Measurements from ENCODE around the gene SNU13. TPM values are rescaled to one million over a fixed set of nuclear protein-coding genes. Genes with fewer than 3 reads are reported as not detected.

SNU13 gene
- total and polyA plus RNA-seq, 2 donors (not counting 1 experiment from before 2014, with no cell fraction given), result 61.6 to 164 TPM

GRCh38 chr22:41661713-41662112 is 27.0 kb downstream of the SNU13 start:
- no peak for DNase-seq (ENCODE audit: low read depth in 2 of 2)
- Histone ChIP-seq H3K9me3 (ENCODE audit: control insufficient read depth, insufficient read depth, low read depth, low read length) (no peaks in the 10 kb centered on the region), H3K4me2 (ENCODE audit: extremely low read depth, insufficient read depth, low read length) (no peak overlapping the region), H3K27me3 (ENCODE audit: control insufficient read depth, insufficient read depth, low read length) (no peaks in the 10 kb centered on the region), H3K4me1 (ENCODE audit: control insufficient read depth, extremely low read depth, insufficient read depth, low read length) (peaks cover under 1% of the 10 kb centered on the region), H2AFZ (ENCODE audit: low read length) (no peak overlapping the region), H3K9ac (ENCODE audit: insufficient read depth, low read length) (no peak overlapping the region), H3K79me2 (ENCODE audit: control insufficient read depth, insufficient read depth, low read length) (no peaks in the 10 kb centered on the region), H3K4me3 (replicated peaks in 1 of 4; ENCODE audit: control extremely low read depth in 1 of 4, insufficient read depth in 1 of 4, low read depth in 3 of 4, low read length in 4 of 4) (no peak overlapping the region), H3K36me3 (ENCODE audit: control insufficient read depth, insufficient read depth, low read length) (peaks cover 26% of the 10 kb centered on the region), H4K20me1 (ENCODE audit: control insufficient read depth, extremely low read depth, insufficient read depth, low read length) (no peaks in the 10 kb centered on the region), H3K27ac (ENCODE audit: insufficient read depth, low read length) (no peak overlapping the region)
- TF ChIP-seq CTCF (conservative IDR thresholded peaks at IDR 0.05 in 1 of 2, IDR thresholded peaks at IDR 0.05 in 1 of 2; ENCODE audit: low read depth in 1 of 2, low read length in 2 of 2) (no peak), EZH2 (IDR thresholded peaks at IDR 0.05; ENCODE audit: low read length, missing control alignments) (no peak)

GRCh38 chr22:41661088-41661487 is 27.6 kb downstream of the SNU13 start:
- Histone ChIP-seq H3K4me2 (ENCODE audit: extremely low read depth, insufficient read depth, low read length) (no peak overlapping the region), H2AFZ (ENCODE audit: low read length) (no peak overlapping the region), H4K20me1 (ENCODE audit: control insufficient read depth, extremely low read depth, insufficient read depth, low read length) (no peaks in the 10 kb centered on the region), H3K4me1 (ENCODE audit: control insufficient read depth, extremely low read depth, insufficient read depth, low read length) (no peaks in the 10 kb centered on the region), H3K36me3 (ENCODE audit: control insufficient read depth, insufficient read depth, low read length) (peaks cover 26% of the 10 kb centered on the region), H3K79me2 (ENCODE audit: control insufficient read depth, insufficient read depth, low read length) (no peaks in the 10 kb centered on the region), H3K27me3 (ENCODE audit: control insufficient read depth, insufficient read depth, low read length) (no peaks in the 10 kb centered on the region), H3K27ac (ENCODE audit: insufficient read depth, low read length) (no peak overlapping the region), H3K9ac (ENCODE audit: insufficient read depth, low read length) (no peak overlapping the region), H3K4me3 (replicated peaks in 1 of 4; ENCODE audit: control extremely low read depth in 1 of 4, insufficient read depth in 1 of 4, low read depth in 3 of 4, low read length in 4 of 4) (no peak overlapping the region), H3K9me3 (ENCODE audit: control insufficient read depth, insufficient read depth, low read depth, low read length) (no peaks in the 10 kb centered on the region)
- DNase-seq (ENCODE audit: low read depth in 2 of 2), result no peak
- TF ChIP-seq EZH2 (IDR thresholded peaks at IDR 0.05; ENCODE audit: low read length, missing control alignments), result no peak
- no peak for TF ChIP-seq CTCF (conservative IDR thresholded peaks at IDR 0.05 in 1 of 2, IDR thresholded peaks at IDR 0.05 in 1 of 2; ENCODE audit: low read depth in 1 of 2, low read length in 2 of 2)

- DNase-seq (ENCODE audit: low read depth in 2 of 2), result no peak
- Histone ChIP-seq H3K36me3 (ENCODE audit: control insufficient read depth, insufficient read depth, low read length) (peaks cover 26% of the 10 kb centered on the region), H2AFZ (ENCODE audit: low read length) (no peak overlapping the region)
These were observed 28.3 kb downstream of the SNU13 start for GRCh38 chr22:41660416-41660815.

More at GRCh38 chr22:41660416-41660815, 28.3 kb downstream of the SNU13 start:
- H3K27ac ChIP-seq (ENCODE audit: insufficient read depth, low read length), result no peak overlapping the region
- no peak overlapping the region for H3K4me3 ChIP-seq (replicated peaks in 1 of 4; ENCODE audit: control extremely low read depth in 1 of 4, insufficient read depth in 1 of 4, low read depth in 3 of 4, low read length in 4 of 4)
- H3K27me3 ChIP-seq (ENCODE audit: control insufficient read depth, insufficient read depth, low read length), result no peaks in the 10 kb centered on the region
- H3K9me3 ChIP-seq (ENCODE audit: control insufficient read depth, insufficient read depth, low read depth, low read length), result no peaks in the 10 kb centered on the region
- no peak overlapping the region for H3K4me2 ChIP-seq (ENCODE audit: extremely low read depth, insufficient read depth, low read length)
- no peak overlapping the region for H3K9ac ChIP-seq (ENCODE audit: insufficient read depth, low read length)
- H3K79me2 ChIP-seq (ENCODE audit: control insufficient read depth, insufficient read depth, low read length), result no peaks in the 10 kb centered on the region
- H4K20me1 ChIP-seq (ENCODE audit: control insufficient read depth, extremely low read depth, insufficient read depth, low read length), result no peaks in the 10 kb centered on the region
- H3K4me1 ChIP-seq (ENCODE audit: control insufficient read depth, extremely low read depth, insufficient read depth, low read length), result no peaks in the 10 kb centered on the region
- TF ChIP-seq CTCF (conservative IDR thresholded peaks at IDR 0.05 in 1 of 2, IDR thresholded peaks at IDR 0.05 in 1 of 2; ENCODE audit: low read depth in 1 of 2, low read length in 2 of 2) (no peak), EZH2 (IDR thresholded peaks at IDR 0.05; ENCODE audit: low read length, missing control alignments) (no peak)

Data from fibroblast of lung (primary cell).